HG02798 (cell line): Measurements from ENCODE around the gene HOXA1.

ENCODE experiments used
- ATAC-seq: cut with Tn5 transposase; IDR thresholded peaks from one replicate; pipeline ENCODE4 v1.9.1; 2021; ENCODE audit warnings: mild to moderate bottlenecking; ENCODE audit not compliant: unreplicated experiment, poor library complexity

HOXA1 gene

DNA sequence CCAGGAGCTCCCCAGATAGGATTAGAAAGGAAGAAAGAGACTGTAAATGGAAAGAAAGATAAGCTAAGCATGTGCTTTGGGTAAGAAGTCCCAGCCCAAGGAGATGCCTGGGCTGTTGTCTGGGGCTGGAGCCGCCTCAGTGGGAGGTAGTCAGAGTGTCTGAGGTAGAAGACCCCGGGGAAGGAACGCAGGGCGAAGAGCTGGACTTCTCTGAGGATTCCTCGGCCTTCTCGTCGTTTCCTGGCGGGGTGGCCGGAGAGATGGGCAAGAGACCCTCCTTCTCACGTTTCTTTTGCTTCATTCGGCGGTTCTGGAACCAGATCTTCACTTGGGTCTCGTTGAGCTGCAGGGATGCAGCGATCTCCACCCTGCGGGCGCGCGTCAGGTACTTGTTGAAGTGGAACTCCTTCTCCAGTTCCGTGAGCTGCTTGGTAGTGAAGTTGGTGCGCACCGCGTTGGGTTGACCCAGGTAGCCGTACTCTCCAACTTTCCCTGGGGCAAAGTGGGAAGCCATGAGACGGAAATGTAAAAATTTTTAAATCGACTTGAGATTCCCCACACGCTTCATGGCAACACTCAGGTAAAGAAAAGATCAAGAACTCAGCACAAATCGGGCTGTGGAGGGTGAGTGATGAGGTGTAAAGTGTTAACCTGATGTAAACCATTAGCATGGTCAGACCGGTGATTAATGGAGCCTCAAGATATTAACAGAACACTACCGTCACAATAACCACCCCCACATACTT, 1.3 kb downstream of the HOXA1 start:
- ATAC-seq, result no peak

DNA sequence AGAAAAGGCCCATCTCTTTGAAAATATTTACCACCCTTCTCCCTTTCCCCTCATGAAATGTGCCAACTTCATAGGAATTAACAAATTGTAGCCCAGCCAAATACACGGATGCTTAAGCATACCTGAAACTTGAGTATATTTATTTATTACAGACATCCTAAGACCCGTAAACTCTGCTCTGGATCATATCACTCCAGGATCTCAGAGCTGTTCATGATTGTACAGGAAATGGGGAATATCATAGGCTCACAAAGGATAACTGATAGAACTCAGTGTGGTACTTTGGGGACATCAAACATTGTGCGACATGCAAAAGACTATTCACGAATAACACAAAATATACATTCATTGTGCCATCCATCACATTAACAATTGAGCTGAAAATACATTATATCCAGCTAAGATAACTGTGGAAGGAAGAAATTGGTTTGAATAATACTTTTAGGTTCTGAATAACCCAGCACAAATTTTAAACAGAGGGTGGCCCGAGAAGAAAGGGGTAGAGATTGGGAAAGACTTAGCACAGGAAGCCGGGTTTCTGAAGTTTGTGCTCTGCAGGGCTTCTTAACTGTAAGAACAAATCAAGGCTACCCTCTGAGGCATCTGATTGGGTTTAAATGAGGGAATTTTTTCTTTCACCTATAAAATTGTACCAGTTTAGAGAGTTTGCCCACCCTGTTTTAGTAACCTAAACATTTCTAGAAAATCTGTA, 2.5 kb downstream of the HOXA1 start:
- no peak for ATAC-seq

GRCh38 chr7:27092819-27093110, 3.0 kb downstream of the HOXA1 start:
- ATAC-seq, result no peak

DNA sequence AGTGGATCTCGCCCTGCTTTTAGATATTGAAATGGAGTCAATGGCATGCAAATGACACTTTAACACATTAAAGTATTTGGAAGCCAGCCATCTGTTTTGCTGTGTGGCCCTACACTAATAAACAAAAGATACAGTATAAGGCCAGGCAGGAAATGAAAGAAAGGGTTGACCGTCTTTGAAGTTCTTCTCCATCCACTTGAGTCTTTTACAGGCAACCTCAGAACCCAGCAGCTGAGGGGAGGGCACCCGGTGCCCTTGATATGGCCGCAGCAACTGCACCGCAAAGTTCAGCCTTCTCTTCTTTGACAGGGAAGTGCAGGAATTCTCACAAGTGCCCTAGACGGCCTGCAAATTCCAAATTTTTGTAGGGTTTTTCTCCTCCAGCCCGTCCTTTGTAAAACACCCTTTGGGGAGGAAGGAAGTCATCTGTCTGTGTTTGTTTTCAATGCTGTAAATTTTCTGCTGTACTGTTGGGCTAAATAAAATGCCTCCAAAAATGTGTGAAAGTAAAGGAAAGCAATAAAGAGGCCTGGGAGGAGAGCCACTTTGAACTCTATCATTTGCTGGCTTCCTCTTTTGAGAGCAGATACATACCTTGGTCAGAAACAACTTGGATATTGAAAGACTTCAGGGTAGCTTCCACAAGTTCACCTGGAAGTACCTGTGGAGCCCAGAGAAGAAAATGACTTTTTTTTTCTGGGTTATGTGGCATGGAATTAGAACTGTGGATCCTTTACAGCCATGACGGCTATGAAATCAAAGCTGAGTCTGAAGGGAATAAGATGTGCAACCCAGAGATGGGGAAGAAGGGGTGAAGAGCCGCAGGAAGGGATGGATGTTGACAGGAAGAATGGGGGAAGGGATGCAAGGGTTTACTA, 3.6 kb downstream of the HOXA1 start:
- ATAC-seq, result no peak

GRCh38 chr7:27091105-27091504, 4.7 kb downstream of the HOXA1 start:
- no peak for ATAC-seq

DNA sequence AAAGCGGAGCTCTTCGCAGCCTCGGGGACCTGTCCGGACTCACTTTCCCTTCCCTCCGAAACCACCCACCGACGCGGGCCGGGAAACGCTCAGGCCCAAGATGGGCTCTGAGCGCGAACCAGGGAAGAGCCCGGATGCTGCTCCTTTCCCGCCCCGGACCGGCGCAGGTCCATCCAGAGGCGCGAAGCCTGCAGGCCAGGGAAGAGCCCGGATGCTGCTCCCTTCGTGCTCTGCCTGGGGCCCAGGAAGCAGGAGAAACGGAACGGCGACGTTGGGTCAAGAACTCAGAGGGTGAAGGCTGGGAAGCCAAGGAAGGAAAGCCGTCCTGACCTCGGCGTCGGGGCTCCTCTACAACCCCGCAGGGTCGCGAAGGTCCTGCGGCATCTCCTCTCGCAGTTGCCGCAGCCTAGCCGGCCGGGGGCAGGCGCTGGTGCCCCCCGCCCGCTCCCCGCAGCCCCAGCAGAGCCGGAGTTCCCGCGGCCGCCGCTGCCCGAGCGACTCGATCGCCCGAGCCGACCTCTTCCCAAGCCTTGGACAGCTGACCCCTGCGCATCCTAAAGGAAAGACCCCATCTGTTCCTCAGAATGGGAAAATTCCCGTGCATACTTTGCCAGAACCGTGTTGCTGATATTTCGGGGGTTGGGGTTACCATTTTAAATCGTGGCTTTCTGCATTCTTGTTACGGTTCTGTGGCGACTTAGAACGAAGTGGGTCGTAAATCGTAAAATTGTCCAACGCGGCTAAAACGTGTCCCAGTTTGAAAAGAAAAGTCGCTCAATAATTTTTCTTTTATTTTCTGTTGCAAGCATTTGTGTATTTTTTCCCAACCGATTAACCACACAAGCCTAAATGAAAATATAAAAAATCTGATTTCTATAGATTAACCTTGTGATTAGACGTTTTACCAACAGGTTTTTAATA, 7.5 kb downstream of the HOXA1 start:
- ATAC-seq, result no peak

DNA sequence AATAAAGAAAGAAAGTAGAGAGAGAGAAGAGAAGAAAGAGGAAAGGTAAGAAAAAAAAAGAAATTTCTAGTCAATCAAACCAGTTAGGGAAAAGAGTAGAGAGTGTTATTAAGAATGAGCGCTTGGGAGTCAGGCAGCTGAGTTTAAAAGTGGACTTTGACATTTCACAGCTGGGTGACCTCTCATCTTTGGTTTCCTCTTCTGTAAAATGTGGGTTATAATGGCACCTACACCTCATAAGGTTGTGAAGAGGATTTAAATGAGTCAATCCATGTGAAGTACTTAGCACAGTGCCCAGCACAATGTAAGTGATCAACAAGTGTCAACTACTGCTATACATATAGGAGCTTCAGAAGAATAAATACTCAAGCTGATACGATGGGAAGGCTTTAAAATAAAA, 12.2 kb downstream of the HOXA1 start:
- ATAC-seq, result no peak

DNA sequence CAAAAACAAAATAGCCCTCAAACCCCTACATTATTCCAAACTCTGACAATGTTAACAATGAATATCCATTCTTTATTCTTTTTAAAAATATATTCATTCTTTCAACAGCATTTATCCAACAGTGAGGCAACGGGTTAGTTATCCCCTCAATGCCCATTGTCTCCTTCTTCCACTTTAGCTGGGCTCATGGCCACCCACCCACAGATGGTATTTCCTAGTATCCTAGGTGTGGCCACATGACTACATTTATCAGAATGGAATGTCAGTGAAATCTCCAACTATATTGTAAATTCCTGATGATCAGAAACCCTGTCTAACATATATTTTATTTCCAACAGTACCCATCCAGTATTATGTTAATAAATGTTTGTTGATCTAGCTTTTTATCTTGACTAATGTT, 13.6 kb downstream of the HOXA1 start:
- no peak for ATAC-seq

DNA sequence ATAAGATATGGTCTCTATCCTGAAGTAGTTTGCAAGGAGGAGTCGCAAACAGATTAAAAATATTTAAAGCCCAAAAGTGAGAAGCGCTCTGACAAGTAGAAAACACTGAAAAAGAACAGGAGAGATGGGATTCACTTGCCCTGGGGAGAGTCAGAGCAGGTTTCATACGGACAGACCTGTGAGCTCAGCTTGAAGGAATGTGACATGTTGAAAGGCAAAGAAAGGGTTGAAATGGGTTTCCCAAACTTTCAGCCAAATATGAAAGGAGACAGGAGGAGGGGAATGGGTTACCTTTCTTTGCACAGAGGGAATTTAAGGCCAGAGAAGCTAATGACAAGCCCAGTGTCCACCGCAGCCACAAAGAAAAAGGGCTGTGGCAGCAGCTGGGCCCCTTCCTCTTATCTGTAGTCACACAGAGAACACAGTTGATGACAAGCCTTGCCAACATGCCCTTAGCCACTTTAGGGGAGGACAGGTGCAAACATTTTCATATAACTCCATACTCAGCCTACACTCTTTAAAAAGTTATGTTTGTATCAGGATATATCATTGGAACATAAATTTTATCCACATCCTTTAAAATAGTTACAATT, 14.9 kb downstream of the HOXA1 start:
- ATAC-seq, result no peak

- no peak for ATAC-seq
Measured at GRCh38 chr7:27079234-27079975, 16.4 kb downstream of the HOXA1 start.

DNA sequence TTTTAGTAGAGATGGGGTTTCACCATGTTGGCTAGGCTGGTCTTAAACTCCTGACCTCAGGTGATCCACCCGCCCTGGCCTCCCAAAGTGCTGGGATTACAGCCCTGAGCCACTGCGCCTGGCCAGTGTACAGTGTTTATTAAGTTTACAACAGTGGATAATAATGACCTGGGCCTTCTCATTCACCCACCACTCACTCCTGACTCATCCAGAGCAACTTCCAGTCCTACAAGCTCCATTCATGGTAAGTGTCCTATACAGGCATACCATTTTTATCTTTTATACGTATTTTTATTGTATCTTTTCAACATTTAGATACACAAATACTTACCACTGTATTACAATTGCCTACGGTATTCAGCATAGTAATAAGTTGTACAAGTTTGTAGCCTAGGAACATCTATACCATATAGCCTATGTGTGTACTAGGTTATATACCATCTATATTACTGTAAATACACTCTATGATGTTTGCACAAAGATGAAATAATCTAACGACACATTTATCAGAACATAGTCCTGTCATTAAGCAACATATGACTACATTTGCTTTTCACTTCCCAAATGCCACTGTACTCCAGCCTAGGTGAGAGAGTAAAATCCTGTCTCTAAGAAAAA, 17.1 kb downstream of the HOXA1 start:
- ATAC-seq, result no peak

DNA sequence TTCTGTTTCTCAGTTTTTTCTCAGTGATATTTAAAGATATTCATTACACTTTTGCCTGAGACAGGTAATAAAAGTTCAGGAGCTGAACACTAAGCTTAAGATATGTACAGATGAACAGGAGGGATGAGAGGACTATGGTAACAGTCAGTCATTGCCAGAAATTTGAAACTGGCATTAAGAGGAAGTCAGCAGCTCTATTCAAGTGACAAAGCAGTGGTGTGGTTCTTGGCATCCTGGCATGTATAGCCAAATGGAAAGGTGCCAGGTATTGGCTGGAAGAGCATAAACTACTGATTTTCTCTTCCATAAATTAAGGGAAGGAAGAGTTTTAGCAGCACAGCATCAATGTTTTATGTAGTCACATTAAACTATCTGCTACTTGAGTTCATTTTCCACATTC, 22.7 kb downstream of the HOXA1 start:
- ATAC-seq, result no peak

- no peak for ATAC-seq
Measured at GRCh38 chr7:27071622-27072390, 24.0 kb downstream of the HOXA1 start.

- no peak for ATAC-seq
Measured at GRCh38 chr7:27068259-27068658, 27.5 kb downstream of the HOXA1 start.

DNA sequence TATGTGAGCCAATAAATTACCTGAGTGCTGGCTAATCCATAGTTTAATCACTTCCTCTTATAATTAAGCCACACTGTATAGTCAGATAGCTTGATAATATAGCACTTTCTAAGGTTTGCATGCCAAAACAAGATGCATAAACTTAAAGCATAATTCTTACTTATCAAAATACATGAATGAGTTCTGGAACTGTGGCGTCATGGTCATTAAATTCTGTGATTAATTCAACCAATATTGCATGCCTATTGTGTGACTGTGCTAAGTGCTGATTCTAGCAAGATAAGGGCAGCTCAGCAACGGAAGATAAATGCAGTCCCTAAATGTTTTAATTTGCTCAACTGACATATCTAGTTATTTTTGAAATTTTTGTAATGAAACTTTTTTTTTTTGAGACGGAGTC, 29.7 kb downstream of the HOXA1 start:
- ATAC-seq, result no peak

DNA sequence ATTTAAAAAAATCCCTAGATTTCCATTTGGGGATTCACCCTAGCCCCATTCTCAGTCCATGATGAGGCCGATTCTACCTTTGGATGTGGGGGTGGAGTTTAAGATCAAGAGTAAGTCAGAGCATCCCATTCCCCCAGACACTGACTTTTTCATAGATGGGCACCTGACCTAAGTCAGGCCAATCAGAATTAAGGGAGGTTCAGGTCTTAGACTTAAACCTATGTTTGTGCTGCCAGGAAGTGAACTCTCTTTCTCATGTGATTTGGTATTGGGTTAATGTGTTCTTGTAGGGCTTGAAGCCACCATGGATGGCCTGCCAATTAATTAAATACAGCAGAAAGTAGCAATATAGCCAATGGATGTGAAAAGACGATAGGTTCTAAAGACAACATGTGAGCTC, 30.1 kb downstream of the HOXA1 start:
- no peak for ATAC-seq

- no peak for ATAC-seq
Measured at GRCh38 chr7:27064661-27065060, 31.1 kb downstream of the HOXA1 start.

DNA sequence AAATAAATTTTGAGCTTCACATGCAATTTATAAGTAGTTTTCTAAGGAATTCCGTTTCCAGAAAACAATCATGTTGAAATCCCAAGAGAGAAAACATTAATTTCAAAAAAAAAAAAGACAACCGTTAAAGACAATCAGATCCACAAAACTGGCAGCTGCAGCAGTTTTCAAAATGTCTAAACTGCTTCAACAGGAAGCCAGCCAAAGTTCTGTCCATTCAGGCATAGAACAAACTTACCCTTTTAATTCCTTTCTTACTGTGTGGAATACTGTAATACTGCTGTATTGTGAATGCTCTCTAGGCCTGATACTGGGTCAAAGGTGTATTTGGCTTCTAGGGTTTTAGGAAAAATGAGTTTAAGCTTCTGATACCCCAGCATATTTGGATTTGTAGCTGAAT, 31.6 kb downstream of the HOXA1 start:
- ATAC-seq, result no peak
